RWPE1 (cell line): ENCODE data around the gene MAJIN.

ENCODE experiments used
- CTCF ChIA-PET: fragments of 350-600 bp; sonication (Branson Sonifier 250); formaldehyde crosslinking; extraction: SDS; loops from one replicate; lab custom pipeline; 2021; lab: Yijun Ruan, JAX
- POLR2A ChIA-PET: fragments of 400-600 bp; formaldehyde crosslinking; extraction: SDS; loops from one replicate; lab custom pipeline; 2020; ENCODE audit warnings: antibody characterized with exemption; ENCODE audit not compliant: low non-redundant PET; lab: Yijun Ruan, JAX
- DNase-seq: peaks from one replicate; pipeline ENCODE4 v3.0.0; 2012; ENCODE audit warnings: low spot score
- H3K27ac ChIP-seq: fragments of 450-650 bp; 2 replicates; pipeline ENCODE4 v1.5.1; 2017
- CTCF ChIP-seq: fragments of 450-650 bp; conservative IDR thresholded peaks from 2 replicates; pipeline ENCODE4 v1.5.1; 2017; ENCODE audit warnings: low read depth, mild to moderate bottlenecking

MAJIN gene

GRCh38 chr11:64976651-64977050 is 4.7 kb upstream of the MAJIN start:
- DNase-seq, result no peak
- no peak for TF ChIP-seq CTCF
- no peak overlapping the region for H3K27ac ChIP-seq
- CTCF ChIA-PET, result no interaction called here
- POLR2A ChIA-PET, result no interaction called here

- no peak for TF ChIP-seq CTCF
- ChIA-PET POLR2A (interaction anchor here (0.6 to 0.7 kb wide), 2 partner anchors 59 to 148 kb away, joined by 4 to 5 read pairs; partner anchors contain the start of genes FAU and MRPL49), CTCF (no interaction called here)
- H3K27ac ChIP-seq, result no peak overlapping the region
- DNase-seq, result no peak
Observed at GRCh38 chr11:64974124-64974523, 2.2 kb upstream of the MAJIN start.

GRCh38 chr11:64970731-64971151 is 1.2 kb downstream of the MAJIN start:
- CTCF ChIA-PET, result interaction anchor here (0.7 kb wide), 1 partner anchor 44 kb away, joined by 3 read pairs; the partner anchor contains the start of gene ARL2
- peak overlapping the region; percentile 96 for H3K27ac ChIP-seq
- POLR2A ChIA-PET, result no interaction called here
- peak; percentile 89 for DNase-seq
- no peak for TF ChIP-seq CTCF

GRCh38 chr11:64969209-64969608 is 2.7 kb downstream of the MAJIN start:
- H3K27ac ChIP-seq, result peak overlapping the region; percentile 96
- CTCF ChIA-PET, result interaction anchor here (0.7 kb wide), 1 partner anchor 29 kb away, joined by 3 read pairs; no protein-coding TSS in a partner anchor
- DNase-seq, result peak; percentile 67
- no peak for TF ChIP-seq CTCF
- POLR2A ChIA-PET, result interaction anchor here (0.6 kb wide), 1 partner anchor 639 kb away, joined by 3 read pairs; no protein-coding TSS in a partner anchor

- no peak for DNase-seq
- POLR2A ChIA-PET, result no interaction called here
- no peak overlapping the region for H3K27ac ChIP-seq
- CTCF ChIA-PET, result no interaction called here
- TF ChIP-seq CTCF, result no peak
Observed at GRCh38 chr11:64967375-64967774, 4.5 kb downstream of the MAJIN start.

- ChIA-PET POLR2A (no interaction called here), CTCF (no interaction called here)
- H3K27ac ChIP-seq, result no peak overlapping the region
- TF ChIP-seq CTCF, result no peak
- DNase-seq, result no peak
Observed at GRCh38 chr11:64963072-64963631, 8.8 kb downstream of the MAJIN start.
